Measurements from ENCODE around the gene PSG1. TPM values are rescaled to one million over a fixed set of nuclear protein-coding genes. Genes with fewer than 3 reads are reported as not detected.
A peak's percentile ranks its signal among the peaks of the same experiment; 100 is the strongest.
"Not testable (repeated sequence)": the region's sequence is repeated elsewhere in the genome, so short reads cannot be mapped to it uniquely, and the experiment has no call there.

Gene PSG1
- total and polyA plus RNA-seq, 4 donors = 0.33 to 0.61 TPM; not detected in 2

DNA sequence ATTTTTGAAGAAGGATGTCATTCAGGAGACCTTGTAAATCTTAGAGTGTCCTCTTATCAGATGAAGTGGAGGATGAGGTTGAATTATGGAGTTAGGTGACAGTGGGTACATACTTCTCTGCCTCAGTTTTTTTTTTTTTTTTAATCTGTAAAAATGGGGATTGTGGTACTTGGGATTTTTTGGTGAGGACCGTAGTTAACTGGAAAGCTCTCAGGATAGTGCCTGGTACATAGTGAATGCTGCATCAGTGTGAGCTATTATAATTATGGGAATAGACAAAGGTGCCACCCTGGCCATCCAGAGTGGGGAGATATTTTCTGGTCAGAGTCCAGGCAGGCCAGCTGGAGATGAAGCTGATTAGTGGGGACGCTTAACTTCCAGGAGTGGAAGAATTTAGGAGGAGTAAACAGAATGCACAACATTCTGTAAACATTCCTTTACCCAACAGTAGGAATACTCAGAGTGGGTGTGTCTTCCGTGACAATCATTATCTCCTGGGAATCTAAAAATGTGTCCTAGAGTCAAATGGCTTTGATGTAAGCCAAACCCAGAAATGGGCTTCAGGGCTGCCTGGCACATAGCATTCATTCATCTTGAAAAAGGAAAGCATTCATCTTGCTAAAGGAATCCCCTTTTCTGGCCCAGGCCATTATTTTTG lies 47.4 kb downstream of the PSG1 start:
- WGBS (ENCODE audit: insufficient coverage) = 100% methylated on average over 1 of the region's 3 CpGs
- H3K4me3 ChIP-seq (ENCODE audit: low read depth, low read length); H3K36me3 ChIP-seq (ENCODE audit: control insufficient read depth, insufficient read depth, low read length); H3K9me3 ChIP-seq (ENCODE audit: control insufficient read depth, insufficient read depth, low read length); H3K27me3 ChIP-seq (ENCODE audit: control insufficient read depth, insufficient read depth, low read length); DNase-seq (ENCODE audit: low read depth in 4 of 6, low spot score in 6 of 6); H3K4me1 ChIP-seq (ENCODE audit: control insufficient read depth, insufficient read depth, low read length); H3K27ac ChIP-seq (ENCODE audit: low read depth, low read length): not testable (repeated sequence)

DNA sequence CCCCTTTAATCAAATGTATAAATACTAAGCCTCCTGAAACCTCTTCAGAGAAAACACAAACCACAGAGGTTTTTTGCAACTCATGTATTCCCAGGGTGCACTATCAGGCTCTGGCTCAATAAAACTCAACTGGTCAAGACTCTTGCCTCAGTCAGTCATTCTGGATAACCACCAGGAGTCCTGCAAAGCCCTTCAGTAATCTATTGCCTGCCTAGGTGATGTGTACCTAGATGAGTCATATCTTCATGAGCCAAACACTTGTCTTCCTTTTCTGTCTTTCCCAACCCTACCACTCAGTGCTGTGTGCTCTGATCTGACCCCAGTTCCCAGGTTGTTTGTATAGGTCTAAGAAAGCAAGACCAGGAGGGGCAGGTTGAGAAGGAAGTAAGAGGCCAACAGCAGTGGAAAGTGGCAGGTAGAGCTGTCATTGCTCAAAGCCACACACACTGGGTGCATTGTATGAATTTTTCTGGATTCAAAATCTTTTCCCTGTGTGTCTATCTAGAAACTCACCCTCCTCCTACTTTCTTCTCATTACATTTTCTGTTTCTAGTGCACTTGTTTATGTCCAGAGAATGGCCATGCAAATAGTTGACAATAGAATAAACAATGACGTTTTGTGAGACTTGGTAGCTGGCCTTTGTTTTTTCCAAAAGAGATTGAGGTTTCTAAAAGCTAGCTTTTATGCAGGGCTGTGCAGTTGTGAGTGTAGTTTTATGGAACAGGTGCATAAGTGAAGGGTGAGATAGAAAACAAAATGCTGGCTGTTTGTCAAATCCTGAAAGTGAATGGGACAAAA lies 48.1 kb downstream of the PSG1 start:
- Histone ChIP-seq H3K4me3 (ENCODE audit: low read depth, low read length) (no peak overlapping the region), H3K9me3 (ENCODE audit: control insufficient read depth, insufficient read depth, low read length) (no peaks in the 10 kb centered on the region), H3K4me1 (ENCODE audit: control insufficient read depth, insufficient read depth, low read length) (no peaks in the 10 kb centered on the region), H3K27me3 (ENCODE audit: control insufficient read depth, insufficient read depth, low read length) (no peaks in the 10 kb centered on the region), H3K27ac (ENCODE audit: low read depth, low read length) (no peak overlapping the region), H3K36me3 (ENCODE audit: control insufficient read depth, insufficient read depth, low read length) (no peaks in the 10 kb centered on the region)
- DNase-seq (ENCODE audit: low read depth in 4 of 6, low spot score in 6 of 6) = no peak
- 78% methylated on average over 1 of the region's 1 CpG for WGBS (ENCODE audit: insufficient coverage)

DNA sequence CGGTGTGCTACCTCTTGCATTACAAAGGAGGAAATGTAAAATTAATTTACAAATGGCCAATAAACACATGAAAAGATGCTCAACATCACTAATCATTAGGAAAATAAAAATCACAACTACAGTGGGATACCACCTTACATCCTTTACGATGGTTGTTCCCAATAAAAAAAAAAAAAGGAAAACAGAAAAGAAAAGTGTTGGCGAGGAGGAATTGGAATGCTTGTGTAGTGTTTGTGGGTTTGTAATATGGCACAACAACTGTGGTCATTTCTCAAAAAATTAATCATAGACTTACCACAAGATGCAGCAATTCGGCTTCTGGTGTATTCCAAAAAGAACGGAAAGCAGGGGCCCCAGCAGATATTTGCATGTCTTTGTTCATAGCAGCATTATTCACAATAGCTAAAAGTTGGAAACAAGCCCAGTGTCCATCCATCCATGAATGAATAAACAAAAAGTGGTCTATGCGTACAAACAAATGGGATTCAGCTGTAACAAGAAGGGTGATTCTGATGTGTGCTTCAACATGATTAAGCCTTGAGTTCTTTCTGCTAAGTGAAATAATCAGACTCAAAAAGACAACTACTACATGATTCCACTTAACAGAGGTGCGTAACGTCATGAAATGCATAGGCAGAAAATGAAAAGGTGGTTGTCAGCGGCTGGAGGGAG lies 58.1 kb downstream of the PSG1 start:
- H3K4me3 ChIP-seq (ENCODE audit: low read depth, low read length) = not testable (repeated sequence)
- WGBS (ENCODE audit: insufficient coverage) = no CpG with 5 or more reads among the region's 9 CpGs

DNA sequence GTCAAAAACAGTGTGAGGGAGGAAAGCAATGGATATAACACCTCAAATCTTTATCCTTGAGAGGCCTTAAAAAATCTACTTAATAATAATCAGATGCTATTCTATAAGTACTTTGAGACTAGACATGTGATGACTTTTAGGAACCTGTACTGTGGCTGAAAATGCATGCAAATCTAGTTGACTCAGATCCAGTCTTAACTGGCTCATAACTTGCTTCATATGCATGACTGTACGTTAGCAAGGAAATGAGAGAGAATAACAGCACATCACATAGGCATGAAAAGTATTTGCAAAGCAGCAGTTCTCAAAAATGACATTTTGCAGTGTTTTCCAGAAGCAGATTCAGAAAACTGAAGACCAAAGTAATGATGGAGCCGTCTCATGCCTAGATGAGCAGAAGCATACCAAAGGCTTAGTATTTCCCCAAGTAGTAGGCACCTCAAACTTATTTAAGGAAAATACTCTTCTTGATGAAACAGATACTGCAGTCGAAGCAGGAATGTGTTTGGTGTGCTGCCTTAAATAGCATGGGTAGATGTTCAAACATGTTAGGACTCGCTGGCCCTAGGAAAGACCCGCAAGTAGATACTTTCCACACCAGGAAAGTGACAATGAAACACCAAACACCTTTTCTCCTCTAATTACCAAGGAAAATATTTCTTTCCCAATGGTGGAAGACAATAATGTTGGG lies 59.4 kb downstream of the PSG1 start:
- H3K4me3 ChIP-seq (ENCODE audit: low read depth, low read length); H3K9me3 ChIP-seq (ENCODE audit: control insufficient read depth, insufficient read depth, low read length); H3K27me3 ChIP-seq (ENCODE audit: control insufficient read depth, insufficient read depth, low read length); H3K36me3 ChIP-seq (ENCODE audit: control insufficient read depth, insufficient read depth, low read length); H3K27ac ChIP-seq (ENCODE audit: low read depth, low read length); H3K4me1 ChIP-seq (ENCODE audit: control insufficient read depth, insufficient read depth, low read length); DNase-seq (ENCODE audit: low read depth in 4 of 6, low spot score in 6 of 6): not testable (repeated sequence)
- WGBS (ENCODE audit: insufficient coverage) = 100% methylated on average over 1 of the region's 5 CpGs

More for the DNA sequence above, 58.1 kb downstream of the PSG1 start:
- not testable (repeated sequence) for H3K36me3 ChIP-seq (ENCODE audit: control insufficient read depth, insufficient read depth, low read length); H3K9me3 ChIP-seq (ENCODE audit: control insufficient read depth, insufficient read depth, low read length); H3K4me1 ChIP-seq (ENCODE audit: control insufficient read depth, insufficient read depth, low read length); H3K27me3 ChIP-seq (ENCODE audit: control insufficient read depth, insufficient read depth, low read length); H3K27ac ChIP-seq (ENCODE audit: low read depth, low read length)
- DNase-seq (ENCODE audit: low read depth in 4 of 6, low spot score in 6 of 6) = peak in 3 of 6 donors; percentile 2 to 70 (median 23)

DNA sequence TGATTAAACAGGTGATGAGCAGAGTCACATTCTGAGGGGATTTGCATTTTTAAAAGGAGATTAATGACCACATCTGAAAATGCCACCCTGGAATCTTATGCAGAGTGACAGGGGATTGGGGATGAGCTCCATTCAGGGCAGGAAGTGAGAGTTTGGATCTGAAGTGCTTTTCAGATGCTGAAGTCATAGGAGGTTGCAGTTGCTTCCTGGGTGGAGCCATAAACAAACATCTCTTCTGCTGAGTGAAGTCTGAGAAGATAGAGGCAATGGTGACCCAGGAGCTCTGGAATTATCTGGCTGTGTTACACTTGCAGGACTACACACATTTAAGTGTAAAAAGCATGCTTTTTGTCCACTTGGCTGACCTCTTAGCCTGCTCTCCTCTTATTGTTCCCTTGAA lies 62.6 kb downstream of the PSG1 start:
- H3K9me3 ChIP-seq (ENCODE audit: control insufficient read depth, insufficient read depth, low read length) = no peaks in the 10 kb centered on the region
- H3K27ac ChIP-seq (ENCODE audit: low read depth, low read length) = no peak overlapping the region
- peak in 1 of 6 donors; percentile 0 for DNase-seq (ENCODE audit: low read depth in 4 of 6, low spot score in 6 of 6)
- no peaks in the 10 kb centered on the region for H3K27me3 ChIP-seq (ENCODE audit: control insufficient read depth, insufficient read depth, low read length)
- no peaks in the 10 kb centered on the region for H3K36me3 ChIP-seq (ENCODE audit: control insufficient read depth, insufficient read depth, low read length)
- no peaks in the 10 kb centered on the region for H3K4me1 ChIP-seq (ENCODE audit: control insufficient read depth, insufficient read depth, low read length)
- no peak overlapping the region for H3K4me3 ChIP-seq (ENCODE audit: low read depth, low read length)

Other genes starting within 250 kb of the PSG1 start
- gene PSG3, start 139.2 kb downstream of the PSG1 start, total RNA-seq = under 1 TPM in 1 of 2 donors, not detected in 1; 0.83 TPM
- gene PSG3, start 139.2 kb downstream of the PSG1 start, polyA plus RNA-seq (ENCODE audit: insufficient read length in 2 of 2) = under 1 TPM; 0.17 to 0.55 TPM
- under 1 TPM in 1 of 2 donors, not detected in 1; 0.06 TPM for gene PSG8, start 114.0 kb downstream of the PSG1 start, total RNA-seq
- under 1 TPM in 1 of 2 donors, not detected in 1; 0.13 TPM for gene PSG8, start 114.0 kb downstream of the PSG1 start, polyA plus RNA-seq (ENCODE audit: insufficient read length in 2 of 2)
- gene PSG6, start 38.2 kb upstream of the PSG1 start, total RNA-seq = under 1 TPM in 1 of 2 donors, not detected in 1; 0.28 TPM
- gene PSG6, start 38.2 kb upstream of the PSG1 start, polyA plus RNA-seq (ENCODE audit: insufficient read length in 2 of 2) = under 1 TPM in 1 of 2 donors, not detected in 1; 0.12 TPM
- gene PSG7, start 57.5 kb upstream of the PSG1 start, total RNA-seq = not detected
- 1 to 10 TPM in 1 of 2 donors, not detected in 1; 1.0 TPM for gene PSG7, start 57.5 kb upstream of the PSG1 start, polyA plus RNA-seq (ENCODE audit: insufficient read length in 2 of 2)
- under 1 TPM in 1 of 2 donors, not detected in 1; 0.55 TPM for gene PSG11, start 146.8 kb upstream of the PSG1 start, total RNA-seq
- gene PSG11, start 146.8 kb upstream of the PSG1 start, polyA plus RNA-seq (ENCODE audit: insufficient read length in 2 of 2) = under 1 TPM in 1 of 2 donors, not detected in 1; 0.36 TPM
- under 1 TPM in 1 of 2 donors, not detected in 1; 0.44 TPM for gene PSG2, start 203.0 kb upstream of the PSG1 start, total RNA-seq
- under 1 TPM; 0.23 to 0.71 TPM for gene PSG2, start 203.0 kb upstream of the PSG1 start, polyA plus RNA-seq (ENCODE audit: insufficient read length in 2 of 2)

Measured in spinal cord (tissue), 10 donors.